Smooth muscle cell of the brain vasculature (primary cell): ENCODE measurements around the gene NCAM1.
"Not testable (repeated sequence)": the region's sequence is repeated elsewhere in the genome, so short reads cannot be mapped to it uniquely, and the experiment has no call there.

Experiments
- DNase-seq: peaks from one replicate; pipeline ENCODE4 v3.0.0-alpha.2; 2012; ENCODE audit warnings: low read depth, low spot score

Gene NCAM1

GRCh38 chr11:113274713-113275582 is 313.7 kb downstream of the NCAM1 start:
- no peak for DNase-seq

- DNase-seq = no peak
These were observed 314.4 kb downstream of the NCAM1 start for GRCh38 chr11:113275602-113276001.

- no peak for DNase-seq
These were observed 315.2 kb downstream of the NCAM1 start for GRCh38 chr11:113276466-113276865.

GRCh38 chr11:113277907-113278306 is 316.7 kb downstream of the NCAM1 start:
- no peak for DNase-seq

GRCh38 chr11:113278481-113278880 is 317.3 kb downstream of the NCAM1 start:
- no peak for DNase-seq

GRCh38 chr11:113278925-113279324 is 317.7 kb downstream of the NCAM1 start:
- no peak for DNase-seq

- no peak for DNase-seq
These were observed 318.4 kb downstream of the NCAM1 start for GRCh38 chr11:113279591-113279990.

- DNase-seq = no peak
These were observed 320.0 kb downstream of the NCAM1 start for GRCh38 chr11:113281052-113281725.

GRCh38 chr11:113282898-113283437 is 321.7 kb downstream of the NCAM1 start:
- no peak for DNase-seq

GRCh38 chr11:113283881-113284280 is 322.7 kb downstream of the NCAM1 start:
- no peak for DNase-seq

- no peak for DNase-seq
These were observed 324.8 kb downstream of the NCAM1 start for GRCh38 chr11:113286009-113286408.

- no peak for DNase-seq
These were observed 325.6 kb downstream of the NCAM1 start for GRCh38 chr11:113286509-113287497.

- DNase-seq = no peak
These were observed 326.6 kb downstream of the NCAM1 start for GRCh38 chr11:113287801-113288200.

GRCh38 chr11:113288286-113288863 is 327.2 kb downstream of the NCAM1 start:
- DNase-seq = no peak

- DNase-seq = no peak
These were observed 328.4 kb downstream of the NCAM1 start for GRCh38 chr11:113289431-113290187.

- DNase-seq = no peak
These were observed 332.7 kb downstream of the NCAM1 start for GRCh38 chr11:113293936-113294335.

GRCh38 chr11:113295993-113296392 is 334.8 kb downstream of the NCAM1 start:
- DNase-seq = no peak

- no peak for DNase-seq
These were observed 335.4 kb downstream of the NCAM1 start for GRCh38 chr11:113296447-113297205.

- not testable (repeated sequence) for DNase-seq
These were observed 337.3 kb downstream of the NCAM1 start for GRCh38 chr11:113298496-113298895.

GRCh38 chr11:113304916-113305315 is 343.7 kb downstream of the NCAM1 start:
- DNase-seq = no peak
